ENCODE results near the gene FGD4. TPM values are rescaled to one million over a fixed set of nuclear protein-coding genes. Genes with fewer than 3 reads are reported as not detected.
A peak's percentile ranks its signal among the peaks of the same experiment; 100 is the strongest.

The FGD4 gene
- total and polyA plus RNA-seq, 3 experiments from 2014 or later: 0.64 to 1.4 (median 1.4) TPM

- no peaks in the 10 kb centered on the region for H3K36me3 ChIP-seq (ENCODE audit: insufficient read depth, low read length)
- ChIA-PET POLR2A (no interaction called here), CTCF (no interaction called here)
- H3K9me3 Mint-ChIP-seq: no peaks in the 10 kb centered on the region
- H3K27ac Mint-ChIP-seq: no peak overlapping the region
- H3K27me3 Mint-ChIP-seq: no peaks in the 10 kb centered on the region
- H3K4me1 Mint-ChIP-seq: no peaks in the 10 kb centered on the region
- no peak overlapping the region for H3K27ac ChIP-seq (ENCODE audit: low read depth, low read length)
- no peaks in the 10 kb centered on the region for H3K9me3 ChIP-seq (ENCODE audit: low read length)
- H3K27me3 ChIP-seq (ENCODE audit: insufficient read depth, low read length, poor library complexity, severe bottlenecking): no peaks in the 10 kb centered on the region
- H3K4me3 Mint-ChIP-seq: no peak overlapping the region
- DNase-seq: no peak
- H3K4me3 ChIP-seq (ENCODE audit: low read length): no peak overlapping the region
- no peaks in the 10 kb centered on the region for H3K36me3 Mint-ChIP-seq
- H3K4me1 ChIP-seq (ENCODE audit: insufficient read depth, low read length): no peaks in the 10 kb centered on the region
Observed at GRCh38 chr12:32595251-32595650, 195.9 kb downstream of the FGD4 start.

- H3K36me3 ChIP-seq (ENCODE audit: insufficient read depth, low read length): no peaks in the 10 kb centered on the region
- no peak overlapping the region for H3K4me3 ChIP-seq (ENCODE audit: low read length)
- no peaks in the 10 kb centered on the region for H3K4me1 Mint-ChIP-seq
- no peak overlapping the region for H3K27ac Mint-ChIP-seq
- H3K9me3 ChIP-seq (ENCODE audit: low read length): no peaks in the 10 kb centered on the region
- H3K9me3 Mint-ChIP-seq: no peaks in the 10 kb centered on the region
- no peak for DNase-seq
- no peaks in the 10 kb centered on the region for H3K27me3 Mint-ChIP-seq
- CTCF ChIA-PET: no interaction called here
- H3K4me1 ChIP-seq (ENCODE audit: insufficient read depth, low read length): no peaks in the 10 kb centered on the region
- H3K36me3 Mint-ChIP-seq: no peaks in the 10 kb centered on the region
- POLR2A ChIA-PET: no interaction called here
- H3K27ac ChIP-seq (ENCODE audit: low read depth, low read length): no peak overlapping the region
- H3K4me3 Mint-ChIP-seq: no peak overlapping the region
- H3K27me3 ChIP-seq (ENCODE audit: insufficient read depth, low read length, poor library complexity, severe bottlenecking): no peaks in the 10 kb centered on the region
Observed at GRCh38 chr12:32596030-32596429, 196.7 kb downstream of the FGD4 start.

GRCh38 chr12:32598688-32599087 is 199.3 kb downstream of the FGD4 start:
- ChIA-PET CTCF (no interaction called here), POLR2A (no interaction called here)

GRCh38 chr12:32600681-32601080 is 201.3 kb downstream of the FGD4 start:
- H3K27me3 Mint-ChIP-seq: peaks cover 0 to 8% of the 10 kb centered on the region in 2 donors
- H3K27ac ChIP-seq (ENCODE audit: low read depth, low read length): no peak overlapping the region
- H3K9me3 ChIP-seq (ENCODE audit: low read length): no peaks in the 10 kb centered on the region
- H3K27ac Mint-ChIP-seq: no peak overlapping the region
- ChIA-PET CTCF (no interaction called here), POLR2A (interaction anchor here (0.6 kb wide), 1 partner anchor 560 kb away, joined by 3 read pairs; no protein-coding TSS in a partner anchor)
- H3K4me3 ChIP-seq (ENCODE audit: low read length): no peak overlapping the region
- no peaks in the 10 kb centered on the region for H3K36me3 ChIP-seq (ENCODE audit: insufficient read depth, low read length)
- H3K4me1 ChIP-seq (ENCODE audit: insufficient read depth, low read length): no peaks in the 10 kb centered on the region
- no peaks in the 10 kb centered on the region for H3K27me3 ChIP-seq (ENCODE audit: insufficient read depth, low read length, poor library complexity, severe bottlenecking)
- H3K36me3 Mint-ChIP-seq: no peaks in the 10 kb centered on the region
- DNase-seq: no peak
- H3K9me3 Mint-ChIP-seq: no peaks in the 10 kb centered on the region
- H3K4me3 Mint-ChIP-seq: no peak overlapping the region
- no peaks in the 10 kb centered on the region for H3K4me1 Mint-ChIP-seq

More at GRCh38 chr12:32598688-32599087, 199.3 kb downstream of the FGD4 start:
- Histone ChIP-seq H3K4me3 (ENCODE audit: low read length) (no peak overlapping the region), H3K27ac (ENCODE audit: low read depth, low read length) (no peak overlapping the region), H3K4me1 (ENCODE audit: insufficient read depth, low read length) (no peaks in the 10 kb centered on the region), H3K9me3 (ENCODE audit: low read length) (no peaks in the 10 kb centered on the region), H3K27me3 (ENCODE audit: insufficient read depth, low read length, poor library complexity, severe bottlenecking) (no peaks in the 10 kb centered on the region), H3K36me3 (ENCODE audit: insufficient read depth, low read length) (no peaks in the 10 kb centered on the region)
- no peaks in the 10 kb centered on the region for H3K4me1 Mint-ChIP-seq
- H3K9me3 Mint-ChIP-seq: no peaks in the 10 kb centered on the region
- no peak overlapping the region for H3K4me3 Mint-ChIP-seq
- no peak for DNase-seq
- peak overlapping the region in 1 of 8 donors; percentile 21 for H3K27ac Mint-ChIP-seq
- no peaks in the 10 kb centered on the region for H3K27me3 Mint-ChIP-seq
- H3K36me3 Mint-ChIP-seq: no peaks in the 10 kb centered on the region

GRCh38 chr12:32603071-32603470 is 203.7 kb downstream of the FGD4 start:
- Mint-ChIP-seq H3K27ac (no peak overlapping the region), H3K4me1 (no peaks in the 10 kb centered on the region), H3K36me3 (no peaks in the 10 kb centered on the region), H3K27me3 (peaks cover 0 to 8% of the 10 kb centered on the region in 2 donors), H3K4me3 (no peak overlapping the region), H3K9me3 (no peaks in the 10 kb centered on the region)
- Histone ChIP-seq H3K36me3 (ENCODE audit: insufficient read depth, low read length) (no peaks in the 10 kb centered on the region), H3K4me1 (ENCODE audit: insufficient read depth, low read length) (no peaks in the 10 kb centered on the region), H3K27ac (ENCODE audit: low read depth, low read length) (no peak overlapping the region), H3K4me3 (ENCODE audit: low read length) (no peak overlapping the region), H3K9me3 (ENCODE audit: low read length) (no peaks in the 10 kb centered on the region), H3K27me3 (ENCODE audit: insufficient read depth, low read length, poor library complexity, severe bottlenecking) (no peaks in the 10 kb centered on the region)
- CTCF ChIA-PET: no interaction called here
- POLR2A ChIA-PET: no interaction called here
- DNase-seq: no peak

GRCh38 chr12:32603858-32604257 is 204.5 kb downstream of the FGD4 start:
- Mint-ChIP-seq H3K9me3 (no peaks in the 10 kb centered on the region), H3K27me3 (peaks cover 0 to 8% of the 10 kb centered on the region in 2 donors), H3K4me3 (no peak overlapping the region), H3K27ac (no peak overlapping the region), H3K36me3 (no peaks in the 10 kb centered on the region), H3K4me1 (no peaks in the 10 kb centered on the region)
- Histone ChIP-seq H3K27me3 (ENCODE audit: insufficient read depth, low read length, poor library complexity, severe bottlenecking) (no peaks in the 10 kb centered on the region), H3K4me3 (ENCODE audit: low read length) (no peak overlapping the region), H3K27ac (ENCODE audit: low read depth, low read length) (no peak overlapping the region), H3K36me3 (ENCODE audit: insufficient read depth, low read length) (no peaks in the 10 kb centered on the region), H3K4me1 (ENCODE audit: insufficient read depth, low read length) (no peaks in the 10 kb centered on the region), H3K9me3 (ENCODE audit: low read length) (no peaks in the 10 kb centered on the region)
- no peak for DNase-seq
- ChIA-PET CTCF (no interaction called here), POLR2A (no interaction called here)

- H3K36me3 Mint-ChIP-seq: peaks cover 0 to 3% (median 0%) of the 10 kb centered on the region in 3 donors
- Histone ChIP-seq H3K4me3 (ENCODE audit: low read length) (no peak overlapping the region), H3K27me3 (ENCODE audit: insufficient read depth, low read length, poor library complexity, severe bottlenecking) (no peaks in the 10 kb centered on the region), H3K9me3 (ENCODE audit: low read length) (no peaks in the 10 kb centered on the region), H3K27ac (ENCODE audit: low read depth, low read length) (no peak overlapping the region), H3K4me1 (ENCODE audit: insufficient read depth, low read length) (no peaks in the 10 kb centered on the region), H3K36me3 (ENCODE audit: insufficient read depth, low read length) (no peaks in the 10 kb centered on the region)
- no peak for DNase-seq
- H3K4me1 Mint-ChIP-seq: no peaks in the 10 kb centered on the region
- ChIA-PET POLR2A (no interaction called here), CTCF (no interaction called here)
- H3K27ac Mint-ChIP-seq: no peak overlapping the region
- H3K9me3 Mint-ChIP-seq: no peaks in the 10 kb centered on the region
- H3K4me3 Mint-ChIP-seq: no peak overlapping the region
- H3K27me3 Mint-ChIP-seq: peaks cover 5 to 11% of the 10 kb centered on the region in 2 donors
Observed at GRCh38 chr12:32604565-32604964, 205.2 kb downstream of the FGD4 start.

GRCh38 chr12:32605326-32606095 is 206.2 kb downstream of the FGD4 start:
- DNase-seq: no peak
- H3K9me3 ChIP-seq (ENCODE audit: low read length): no peaks in the 10 kb centered on the region
- no peak overlapping the region for H3K27ac ChIP-seq (ENCODE audit: low read depth, low read length)
- no peaks in the 10 kb centered on the region for H3K4me1 ChIP-seq (ENCODE audit: insufficient read depth, low read length)
- H3K4me3 ChIP-seq (ENCODE audit: low read length): no peak overlapping the region
- H3K27me3 ChIP-seq (ENCODE audit: insufficient read depth, low read length, poor library complexity, severe bottlenecking): no peaks in the 10 kb centered on the region
- peaks cover 5 to 13% of the 10 kb centered on the region in 2 donors for H3K27me3 Mint-ChIP-seq
- CTCF ChIA-PET: no interaction called here
- peaks cover 0 to 3% (median 0%) of the 10 kb centered on the region in 3 donors for H3K36me3 Mint-ChIP-seq
- H3K4me3 Mint-ChIP-seq: no peak overlapping the region
- H3K36me3 ChIP-seq (ENCODE audit: insufficient read depth, low read length): no peaks in the 10 kb centered on the region
- POLR2A ChIA-PET: no interaction called here
- no peaks in the 10 kb centered on the region for H3K4me1 Mint-ChIP-seq
- no peaks in the 10 kb centered on the region for H3K9me3 Mint-ChIP-seq
- H3K27ac Mint-ChIP-seq: peak overlapping the region in 1 of 8 donors; percentile 6

Data from CD8-positive, alpha-beta memory T cell (primary cell).